ENCODE results near the gene ZNF428. TPM values are rescaled to one million over a fixed set of nuclear protein-coding genes. Genes with fewer than 3 reads are reported as not detected.
A peak's percentile ranks its signal among the peaks of the same experiment; 100 is the strongest.

Gene ZNF428
- 27.1 TPM for total RNA-seq
- long read RNA-seq, transcript ZNF428-201 (3 exons, 1,412 nt): major isoform, 24 of 27 reads
- long read RNA-seq, partial matches to known transcripts: 0 of 27 reads
- long read RNA-seq, other reads (novel, unspliced or antisense): 2 of 27 reads

DNA sequence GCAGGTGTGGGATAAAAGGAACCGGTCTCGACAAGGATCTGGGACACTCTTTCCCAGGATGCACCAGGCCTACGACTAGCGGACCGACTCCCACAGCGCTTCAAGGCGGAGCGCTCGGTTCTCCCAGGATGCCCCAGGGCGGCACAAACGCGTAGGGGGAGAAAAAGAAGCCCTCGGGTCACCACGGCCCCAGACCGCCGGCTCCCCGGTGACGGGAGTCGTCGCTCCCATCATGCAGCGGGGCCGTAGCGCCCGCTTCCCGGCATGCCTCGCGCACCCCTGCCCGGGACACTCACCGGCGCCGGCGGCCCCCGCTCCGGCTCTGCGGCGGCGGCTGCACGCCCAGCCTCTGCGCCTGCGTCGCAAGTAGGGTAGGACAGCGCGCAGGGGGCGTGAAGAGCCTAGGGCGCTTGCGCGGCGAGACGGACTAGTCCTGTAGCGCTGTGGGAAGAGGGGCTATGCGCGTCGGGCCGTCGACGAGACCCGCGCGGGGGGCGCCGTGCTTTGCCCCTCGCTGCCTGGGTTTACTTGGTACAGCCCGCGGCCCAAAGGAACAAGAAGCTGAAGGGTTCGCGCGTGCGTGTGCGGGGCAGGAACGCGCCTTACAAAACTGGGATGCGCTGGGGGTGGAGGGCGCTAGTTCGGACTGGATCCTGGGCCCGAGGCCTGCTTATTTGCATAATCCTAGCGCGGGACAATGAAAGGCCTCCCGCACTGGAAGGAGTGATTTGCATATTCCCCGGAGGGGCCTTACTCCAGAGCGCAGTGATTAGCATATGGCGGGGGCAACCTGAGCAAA is at the start of gene ZNF428:
ZNF428 (minus strand) TSS at position 368 of the 799 bp plus-strand sequence. CDS start 5,325 bp downstream, outside the sequence.
- peak within 1 kb of the TSS; percentile 93 for H3K4me3 ChIP-seq
- peak; percentile 93 for DNase-seq
- no peaks in the 10 kb centered on the region for H3K27me3 ChIP-seq
- peak; percentile 95 for ATAC-seq
- no peak for TF ChIP-seq CTCF (IDR thresholded peaks at IDR 0.05)
- no peaks in the 10 kb centered on the region for H3K36me3 ChIP-seq
- peak within 1 kb of the TSS; percentile 93 for H3K27ac ChIP-seq
- no peaks in the 10 kb centered on the region for H3K9me3 ChIP-seq
- peaks cover 8% of the 10 kb centered on the region for H3K4me1 ChIP-seq
- intact Hi-C loops (cut with DNase I): no loop called here

DNA sequence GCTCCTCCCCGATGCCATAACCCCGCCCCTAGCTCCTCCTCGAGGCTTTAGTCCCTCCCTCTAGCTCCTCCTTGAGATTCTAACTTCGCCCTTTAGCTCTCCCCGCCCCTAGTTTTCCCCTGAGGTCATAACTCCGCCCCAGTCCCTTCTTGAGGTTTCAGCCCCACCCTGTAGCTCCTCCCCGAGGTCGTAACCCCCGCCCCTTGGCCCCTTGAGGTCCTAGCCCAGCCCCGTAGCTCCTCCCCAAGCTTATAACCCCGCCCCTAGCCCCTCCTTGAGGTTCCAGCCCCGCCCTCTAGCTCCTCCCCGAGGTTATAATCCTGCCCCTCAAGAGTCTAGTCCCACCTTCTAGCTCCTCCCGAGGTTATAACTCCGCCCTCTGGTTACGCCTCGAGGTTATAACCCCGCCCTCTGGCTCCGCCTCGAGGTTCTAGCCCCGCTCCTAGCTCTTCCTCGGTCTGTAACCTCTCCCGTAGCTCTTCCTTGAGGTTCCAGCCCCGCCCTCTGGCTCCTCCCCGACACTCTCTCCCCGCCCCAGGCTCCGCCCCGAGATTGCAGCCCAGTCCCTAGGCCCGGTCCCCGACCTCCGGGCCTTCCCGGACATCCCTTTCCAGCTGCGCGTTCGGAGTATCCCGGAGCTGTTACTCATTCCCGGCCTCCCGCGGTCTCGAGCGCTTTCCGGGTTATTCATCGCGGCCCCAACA is 49.1 kb upstream of the ZNF428 start:
- Histone ChIP-seq H3K4me1 (peaks cover 26% of the 10 kb centered on the region), H3K36me3 (peaks cover 28% of the 10 kb centered on the region), H3K4me3 (peak overlapping the region; percentile 72), H3K27me3 (no peaks in the 10 kb centered on the region), H3K27ac (peak overlapping the region; percentile 94), H3K9me3 (no peaks in the 10 kb centered on the region)
- DNase-seq (peak; percentile 99), ATAC-seq (peak; percentile 91)
- no peak for TF ChIP-seq CTCF (IDR thresholded peaks at IDR 0.05)
- intact Hi-C loops (cut with DNase I): no loop called here

- Histone ChIP-seq H3K27me3 (no peaks in the 10 kb centered on the region), H3K4me1 (peaks cover 29% of the 10 kb centered on the region), H3K9me3 (no peaks in the 10 kb centered on the region), H3K27ac (no peak overlapping the region), H3K4me3 (peak overlapping the region; percentile 40), H3K36me3 (peaks cover 28% of the 10 kb centered on the region)
- intact Hi-C loops (cut with DNase I): no loop called here
- ATAC-seq (no peak), DNase-seq (no peak)
- TF ChIP-seq CTCF (IDR thresholded peaks at IDR 0.05): no peak
Observed at GRCh38 chr19:43667876-43668405, 48.5 kb upstream of the ZNF428 start.

- TF ChIP-seq CTCF (IDR thresholded peaks at IDR 0.05): no peak
- DNase-seq (peak; percentile 70), ATAC-seq (no peak)
- Histone ChIP-seq H3K27me3 (no peaks in the 10 kb centered on the region), H3K4me3 (no peak overlapping the region), H3K36me3 (peaks cover 28% of the 10 kb centered on the region), H3K4me1 (peaks cover 29% of the 10 kb centered on the region), H3K9me3 (no peaks in the 10 kb centered on the region), H3K27ac (no peak overlapping the region)
- intact Hi-C loops (cut with DNase I): no loop called here
Observed at GRCh38 chr19:43667126-43667875, 47.9 kb upstream of the ZNF428 start.

GRCh38 chr19:43664018-43664417 is 44.6 kb upstream of the ZNF428 start:
- DNase-seq: no peak
- H3K36me3 ChIP-seq: peaks cover 48% of the 10 kb centered on the region
- intact Hi-C loops (cut with DNase I): no loop called here

More at GRCh38 chr19:43664018-43664417, 44.6 kb upstream of the ZNF428 start:
- H3K9me3 ChIP-seq: no peaks in the 10 kb centered on the region
- H3K27me3 ChIP-seq: no peaks in the 10 kb centered on the region
- ATAC-seq: no peak
- H3K4me3 ChIP-seq: no peak overlapping the region
- peaks cover 20% of the 10 kb centered on the region for H3K4me1 ChIP-seq
- no peak overlapping the region for H3K27ac ChIP-seq
- TF ChIP-seq CTCF (IDR thresholded peaks at IDR 0.05): no peak
